ENCODE results near the gene RBM19.

- TF ChIP-seq POLR2A (IDR thresholded peaks at IDR 0.05; ENCODE audit: low read length) (no peak), CHD4 (IDR thresholded peaks at IDR 0.05; ENCODE audit: borderline replicate concordance) (no peak), KDM5A (IDR thresholded peaks at IDR 0.05) (no peak), MAFK (IDR thresholded peaks at IDR 0.05; ENCODE audit: partially characterized antibody) (no peak), CBX8 (IDR thresholded peaks at IDR 0.05) (no peak), CHD2 (IDR thresholded peaks at IDR 0.05; ENCODE audit: low read length, partially characterized antibody) (no peak), EP300 (IDR thresholded peaks at IDR 0.05) (no peak), REST (IDR thresholded peaks at IDR 0.05) (no peak), BHLHE40 (IDR thresholded peaks at IDR 0.05; ENCODE audit: low read depth, low read length) (no peak)
- TF ChIP-seq, protein P1, sequence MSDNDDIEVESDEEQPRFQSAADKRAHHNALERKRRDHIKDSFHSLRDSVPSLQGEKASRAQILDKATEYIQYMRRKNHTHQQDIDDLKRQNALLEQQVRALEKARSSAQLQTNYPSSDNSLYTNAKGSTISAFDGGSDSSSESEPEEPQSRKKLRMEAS (IDR thresholded peaks at IDR 0.05), result no peak
- TF ChIP-seq, protein P2, sequence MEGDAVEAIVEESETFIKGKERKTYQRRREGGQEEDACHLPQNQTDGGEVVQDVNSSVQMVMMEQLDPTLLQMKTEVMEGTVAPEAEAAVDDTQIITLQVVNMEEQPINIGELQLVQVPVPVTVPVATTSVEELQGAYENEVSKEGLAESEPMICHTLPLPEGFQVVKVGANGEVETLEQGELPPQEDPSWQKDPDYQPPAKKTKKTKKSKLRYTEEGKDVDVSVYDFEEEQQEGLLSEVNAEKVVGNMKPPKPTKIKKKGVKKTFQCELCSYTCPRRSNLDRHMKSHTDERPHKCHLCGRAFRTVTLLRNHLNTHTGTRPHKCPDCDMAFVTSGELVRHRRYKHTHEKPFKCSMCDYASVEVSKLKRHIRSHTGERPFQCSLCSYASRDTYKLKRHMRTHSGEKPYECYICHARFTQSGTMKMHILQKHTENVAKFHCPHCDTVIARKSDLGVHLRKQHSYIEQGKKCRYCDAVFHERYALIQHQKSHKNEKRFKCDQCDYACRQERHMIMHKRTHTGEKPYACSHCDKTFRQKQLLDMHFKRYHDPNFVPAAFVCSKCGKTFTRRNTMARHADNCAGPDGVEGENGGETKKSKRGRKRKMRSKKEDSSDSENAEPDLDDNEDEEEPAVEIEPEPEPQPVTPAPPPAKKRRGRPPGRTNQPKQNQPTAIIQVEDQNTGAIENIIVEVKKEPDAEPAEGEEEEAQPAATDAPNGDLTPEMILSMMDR (IDR thresholded peaks at IDR 0.05), result no peak
These were observed 107.2 kb downstream of the RBM19 start for GRCh38 chr12:113858841-113859386.

All from A549 (cell line).